ENCODE data around the gene UNK.
"Not testable (repeated sequence)": the region's sequence is repeated elsewhere in the genome, so short reads cannot be mapped to it uniquely, and the experiment has no call there.

UNK gene

DNA sequence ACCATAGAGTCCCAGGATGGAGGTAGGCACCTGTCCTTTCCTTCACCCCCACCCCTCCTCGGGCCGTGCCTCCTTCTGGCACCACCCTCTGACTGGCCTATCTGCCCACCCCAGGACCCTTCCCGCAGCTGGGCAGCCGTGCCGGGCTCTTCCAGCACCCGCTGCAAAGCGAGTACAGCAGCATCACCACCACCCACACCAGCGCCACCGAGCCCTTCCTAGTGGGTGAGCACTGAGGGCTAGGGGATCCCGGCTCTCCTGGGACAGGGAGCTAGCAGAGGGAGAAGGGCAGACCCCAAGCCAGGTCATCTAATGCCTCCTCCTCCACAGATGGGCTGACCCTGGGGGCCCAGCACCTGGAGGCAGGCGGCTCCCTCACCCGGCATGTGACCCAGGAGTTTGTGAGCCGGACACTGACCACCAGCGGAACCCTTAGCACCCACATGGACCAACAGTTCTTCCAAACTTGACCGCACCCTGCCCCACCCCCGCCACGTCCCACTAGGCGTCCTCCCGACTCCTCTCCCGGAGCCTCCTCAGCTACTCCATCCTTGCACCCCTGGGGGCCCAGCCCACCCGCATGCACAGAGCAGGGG is 27.4 kb upstream of the UNK start:
- Histone ChIP-seq H3K18ac (ENCODE audit: low read length) (no peak overlapping the region), H3K4ac (ENCODE audit: low read depth, low read length) (no peak overlapping the region), H2BK120ac (ENCODE audit: low read depth, low read length) (no peak overlapping the region), H2BK5ac (ENCODE audit: low read length) (no peak overlapping the region), H2AK5ac (ENCODE audit: low read length) (no peak overlapping the region), H2BK15ac (replicated peaks; ENCODE audit: low read depth) (no peak overlapping the region), H4K5ac (ENCODE audit: low read length) (no peak overlapping the region), H3K4me2 (ENCODE audit: low read length) (no peak overlapping the region), H3K36me3 (ENCODE audit: control insufficient read depth, insufficient read depth, low read length) (no peaks in the 10 kb centered on the region), H3K79me1 (ENCODE audit: low read length) (no peaks in the 10 kb centered on the region), H3K27me3 (ENCODE audit: insufficient read depth, low read length, poor library complexity) (no peaks in the 10 kb centered on the region), H3K56ac (ENCODE audit: low read length) (no peak overlapping the region), H3K4me1 (ENCODE audit: control insufficient read depth, low read depth, low read length) (no peaks in the 10 kb centered on the region), H3K27ac (ENCODE audit: low read depth, low read length) (no peak overlapping the region), H4K8ac (ENCODE audit: low read depth, low read length) (no peak overlapping the region), H3K23ac (ENCODE audit: low read length) (no peak overlapping the region), H3K79me2 (ENCODE audit: control insufficient read depth, insufficient read depth, low read length) (no peaks in the 10 kb centered on the region), H3K4me3 (ENCODE audit: low read length) (no peak overlapping the region), H3K9ac (ENCODE audit: low read length) (no peak overlapping the region)
- WGBS (ENCODE audit: extremely low coverage, insufficient coverage, low lambda C conversion rate): no CpG with 5 or more reads among the region's 21 CpGs
- DNase-seq: no peak

DNA sequence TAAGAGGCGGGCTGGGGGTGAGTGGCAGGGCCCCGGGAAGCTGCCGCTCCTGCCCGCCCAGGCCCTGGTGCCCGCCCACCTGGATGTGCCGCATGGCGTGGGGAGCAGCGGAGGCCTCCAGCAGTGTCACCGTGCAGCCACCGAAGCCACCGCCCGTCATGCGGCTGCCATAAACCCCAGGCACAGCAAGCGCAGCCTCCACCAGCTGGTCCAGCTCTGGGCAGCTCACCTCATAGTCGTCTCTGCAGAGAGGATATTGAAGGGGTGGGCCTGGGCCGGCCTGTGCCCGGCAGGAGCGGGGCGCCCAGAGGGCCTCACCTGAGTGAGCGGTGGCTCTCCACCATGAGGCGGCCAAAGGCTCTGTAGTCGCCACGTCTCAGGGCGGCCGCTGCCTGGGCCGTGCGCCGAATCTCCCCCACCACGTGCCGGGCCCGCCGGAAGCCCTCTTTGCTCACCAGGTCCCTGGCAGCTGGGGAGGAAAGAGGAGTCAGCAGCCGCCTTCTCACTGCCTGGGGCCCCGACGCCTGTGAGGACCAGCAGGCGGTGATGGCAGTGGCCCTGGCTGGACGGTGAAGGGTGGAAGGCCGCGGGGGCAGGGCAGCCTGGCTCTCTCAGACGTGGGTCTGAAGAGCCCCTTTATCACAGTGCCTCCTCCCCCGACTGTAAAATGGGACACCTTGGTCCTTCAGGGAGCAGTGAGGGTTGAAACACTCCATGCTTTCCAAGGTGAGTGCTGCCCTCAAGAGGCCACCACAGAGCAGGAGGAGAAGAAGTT is 26.3 kb upstream of the UNK start:
- no peak overlapping the region for H3K23ac ChIP-seq (ENCODE audit: low read length)
- H2BK120ac ChIP-seq (ENCODE audit: low read depth, low read length): no peak overlapping the region
- H2AK5ac ChIP-seq (ENCODE audit: low read length): no peak overlapping the region
- no peak overlapping the region for H3K4ac ChIP-seq (ENCODE audit: low read depth, low read length)
- H3K4me1 ChIP-seq (ENCODE audit: control insufficient read depth, low read depth, low read length): no peaks in the 10 kb centered on the region
- no peak overlapping the region for H3K4me3 ChIP-seq (ENCODE audit: low read length)
- H3K79me1 ChIP-seq (ENCODE audit: low read length): no peaks in the 10 kb centered on the region
- H3K9ac ChIP-seq (ENCODE audit: low read length): no peak overlapping the region
- no peak overlapping the region for H4K5ac ChIP-seq (ENCODE audit: low read length)
- no peak overlapping the region for H4K8ac ChIP-seq (ENCODE audit: low read depth, low read length)
- H3K36me3 ChIP-seq (ENCODE audit: control insufficient read depth, insufficient read depth, low read length): no peaks in the 10 kb centered on the region
- no peak overlapping the region for H3K27ac ChIP-seq (ENCODE audit: low read depth, low read length)
- WGBS (ENCODE audit: extremely low coverage, insufficient coverage, low lambda C conversion rate): no CpG with 5 or more reads among the region's 41 CpGs
- H3K56ac ChIP-seq (ENCODE audit: low read length): peak overlapping the region; percentile 25
- no peak overlapping the region for H2BK5ac ChIP-seq (ENCODE audit: low read length)
- no peak overlapping the region for H2BK15ac ChIP-seq (replicated peaks; ENCODE audit: low read depth)
- no peaks in the 10 kb centered on the region for H3K27me3 ChIP-seq (ENCODE audit: insufficient read depth, low read length, poor library complexity)
- H3K18ac ChIP-seq (ENCODE audit: low read length): no peak overlapping the region
- H3K4me2 ChIP-seq (ENCODE audit: low read length): no peak overlapping the region
- DNase-seq: peak; percentile 77
- no peaks in the 10 kb centered on the region for H3K79me2 ChIP-seq (ENCODE audit: control insufficient read depth, insufficient read depth, low read length)

DNA sequence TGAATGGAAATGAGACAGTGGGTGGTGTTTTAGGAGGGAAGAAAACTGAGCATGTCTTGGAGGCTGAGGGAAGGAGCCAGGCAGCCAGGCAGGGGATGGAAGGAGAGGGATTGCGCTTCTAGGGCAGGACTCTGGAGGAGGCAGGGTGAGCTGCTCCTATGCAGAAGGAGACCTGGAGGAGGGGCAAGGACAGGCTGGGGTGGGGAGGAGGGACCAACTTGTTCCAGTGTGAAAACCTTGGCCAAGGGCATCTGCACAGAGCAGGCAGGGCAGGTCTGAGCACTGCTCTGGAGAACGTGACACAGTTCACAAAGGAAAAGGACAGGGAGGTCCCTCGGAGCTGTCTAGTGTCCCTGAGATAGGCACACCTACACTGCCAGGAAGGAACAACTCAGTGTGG is 25.1 kb upstream of the UNK start:
- Histone ChIP-seq H3K27ac (ENCODE audit: low read depth, low read length) (no peak overlapping the region), H3K4me2 (ENCODE audit: low read length) (no peak overlapping the region), H3K9ac (ENCODE audit: low read length) (no peak overlapping the region), H2BK120ac (ENCODE audit: low read depth, low read length) (no peak overlapping the region), H4K5ac (ENCODE audit: low read length) (no peak overlapping the region), H3K56ac (ENCODE audit: low read length) (no peak overlapping the region), H3K79me1 (ENCODE audit: low read length) (no peaks in the 10 kb centered on the region), H3K18ac (ENCODE audit: low read length) (no peak overlapping the region), H3K4me3 (ENCODE audit: low read length) (no peak overlapping the region), H3K23ac (ENCODE audit: low read length) (no peak overlapping the region), H3K36me3 (ENCODE audit: control insufficient read depth, insufficient read depth, low read length) (no peaks in the 10 kb centered on the region), H2BK15ac (replicated peaks; ENCODE audit: low read depth) (no peak overlapping the region), H3K79me2 (ENCODE audit: control insufficient read depth, insufficient read depth, low read length) (no peaks in the 10 kb centered on the region), H4K8ac (ENCODE audit: low read depth, low read length) (no peak overlapping the region), H2AK5ac (ENCODE audit: low read length) (no peak overlapping the region), H3K4me1 (ENCODE audit: control insufficient read depth, low read depth, low read length) (peaks cover 7% of the 10 kb centered on the region), H3K4ac (ENCODE audit: low read depth, low read length) (no peak overlapping the region), H2BK5ac (ENCODE audit: low read length) (no peak overlapping the region), H3K27me3 (ENCODE audit: insufficient read depth, low read length, poor library complexity) (no peaks in the 10 kb centered on the region)
- DNase-seq: no peak
- WGBS (ENCODE audit: extremely low coverage, insufficient coverage, low lambda C conversion rate): no CpG with 5 or more reads among the region's 3 CpGs

DNA sequence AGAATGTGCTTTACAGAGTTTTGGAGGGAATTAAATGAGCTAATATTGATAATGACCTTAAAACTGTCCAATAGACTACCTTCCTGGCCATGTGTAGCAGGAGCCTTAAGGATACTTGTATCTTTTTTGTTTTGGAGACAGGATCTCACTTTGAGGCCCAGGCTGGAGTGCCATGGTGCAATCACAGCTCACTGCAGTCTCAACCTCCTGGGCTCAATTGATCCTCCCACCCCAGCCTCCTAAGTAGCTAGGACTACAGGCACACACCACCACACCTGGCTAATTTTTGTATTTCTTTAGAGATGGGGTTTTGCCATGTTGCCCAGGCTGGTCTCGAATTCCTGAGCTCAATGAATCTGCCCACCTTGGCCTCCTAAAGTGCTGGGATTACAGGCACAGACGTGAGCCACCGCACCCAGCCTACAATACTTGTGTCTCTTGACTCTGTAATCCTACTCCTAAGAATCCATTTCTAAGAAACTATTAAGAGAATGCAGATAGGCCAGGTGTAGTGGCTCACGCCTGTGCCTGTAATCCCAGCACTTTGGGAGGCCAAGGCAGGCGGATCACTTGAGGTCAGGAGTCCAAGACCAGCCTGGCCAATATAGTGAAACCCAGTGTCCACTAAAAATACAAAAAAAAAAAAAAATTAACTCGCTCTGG is 24.5 kb upstream of the UNK start:
- not testable (repeated sequence) for H2BK5ac ChIP-seq (ENCODE audit: low read length); H3K79me1 ChIP-seq (ENCODE audit: low read length); H3K9ac ChIP-seq (ENCODE audit: low read length); H4K8ac ChIP-seq (ENCODE audit: low read depth, low read length); H3K23ac ChIP-seq (ENCODE audit: low read length); H3K4me1 ChIP-seq (ENCODE audit: control insufficient read depth, low read depth, low read length); H3K4ac ChIP-seq (ENCODE audit: low read depth, low read length); H3K79me2 ChIP-seq (ENCODE audit: control insufficient read depth, insufficient read depth, low read length); H2AK5ac ChIP-seq (ENCODE audit: low read length); H2BK120ac ChIP-seq (ENCODE audit: low read depth, low read length); H3K4me2 ChIP-seq (ENCODE audit: low read length); H3K4me3 ChIP-seq (ENCODE audit: low read length); H4K5ac ChIP-seq (ENCODE audit: low read length); H3K36me3 ChIP-seq (ENCODE audit: control insufficient read depth, insufficient read depth, low read length); H3K27me3 ChIP-seq (ENCODE audit: insufficient read depth, low read length, poor library complexity); H3K18ac ChIP-seq (ENCODE audit: low read length); H3K27ac ChIP-seq (ENCODE audit: low read depth, low read length); H3K56ac ChIP-seq (ENCODE audit: low read length); DNase-seq; H2BK15ac ChIP-seq (replicated peaks; ENCODE audit: low read depth)
- WGBS (ENCODE audit: extremely low coverage, insufficient coverage, low lambda C conversion rate): no CpG with 5 or more reads among the region's 6 CpGs

DNA sequence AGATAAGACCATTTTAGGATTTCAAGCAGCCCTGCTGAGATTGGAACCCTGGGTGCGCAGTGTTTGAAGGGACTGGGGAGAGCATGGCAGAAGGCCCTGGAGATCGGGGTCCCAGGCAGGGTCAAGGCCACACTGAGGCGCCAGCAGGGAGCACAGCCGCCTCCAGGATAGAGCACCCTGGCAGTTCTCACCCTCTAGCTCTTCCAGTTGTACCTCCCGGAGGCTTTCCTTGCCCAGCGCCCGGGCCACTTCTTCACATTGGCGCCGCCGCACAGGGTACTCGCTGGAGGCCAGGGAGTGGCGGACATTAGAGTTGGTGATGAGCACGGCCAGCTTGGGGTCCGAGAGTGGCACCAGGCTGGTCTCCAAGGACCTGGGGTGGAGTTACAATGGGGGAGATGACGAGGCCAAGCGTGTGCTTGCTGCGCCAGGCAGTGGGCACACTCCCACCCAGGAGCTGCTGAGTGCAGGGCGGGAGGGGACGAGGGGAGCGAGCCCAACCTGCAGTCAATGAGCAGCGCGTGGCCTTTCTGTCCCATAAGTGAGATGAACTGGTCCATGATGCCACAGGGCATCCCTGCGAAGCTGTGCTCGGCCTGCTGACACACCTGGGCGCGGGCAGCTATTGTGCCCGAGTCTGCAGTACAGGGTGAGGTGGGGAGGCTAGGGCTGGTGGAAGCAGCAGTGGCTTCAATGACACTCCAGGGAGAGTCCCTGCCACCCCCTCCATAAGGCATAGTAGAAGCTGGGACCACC is 21.9 kb upstream of the UNK start:
- no peak for DNase-seq
- Histone ChIP-seq H3K27me3 (ENCODE audit: insufficient read depth, low read length, poor library complexity) (no peaks in the 10 kb centered on the region), H2BK120ac (ENCODE audit: low read depth, low read length) (no peak overlapping the region), H3K4ac (ENCODE audit: low read depth, low read length) (no peak overlapping the region), H4K8ac (ENCODE audit: low read depth, low read length) (no peak overlapping the region), H2BK15ac (replicated peaks; ENCODE audit: low read depth) (no peak overlapping the region), H3K4me2 (ENCODE audit: low read length) (no peak overlapping the region), H3K18ac (ENCODE audit: low read length) (no peak overlapping the region), H3K23ac (ENCODE audit: low read length) (no peak overlapping the region), H3K79me2 (ENCODE audit: control insufficient read depth, insufficient read depth, low read length) (no peaks in the 10 kb centered on the region), H3K56ac (ENCODE audit: low read length) (no peak overlapping the region), H3K36me3 (ENCODE audit: control insufficient read depth, insufficient read depth, low read length) (no peaks in the 10 kb centered on the region), H2BK5ac (ENCODE audit: low read length) (no peak overlapping the region), H3K4me1 (ENCODE audit: control insufficient read depth, low read depth, low read length) (peaks cover 7% of the 10 kb centered on the region), H3K4me3 (ENCODE audit: low read length) (no peak overlapping the region), H3K9ac (ENCODE audit: low read length) (no peak overlapping the region), H2AK5ac (ENCODE audit: low read length) (no peak overlapping the region), H3K79me1 (ENCODE audit: low read length) (no peaks in the 10 kb centered on the region), H4K5ac (ENCODE audit: low read length) (no peak overlapping the region), H3K27ac (ENCODE audit: low read depth, low read length) (no peak overlapping the region)
- WGBS (ENCODE audit: extremely low coverage, insufficient coverage, low lambda C conversion rate): no CpG with 5 or more reads among the region's 27 CpGs

Data from mesendoderm (in vitro differentiated cells).